PFSK-1 (cell line): ENCODE data around the gene SYCP2.

Experiments used
- FOXP2 ChIP-seq: optimal IDR thresholded peaks from 2 replicates; pipeline ENCODE3; 2011; ENCODE audit warnings: borderline replicate concordance, control low read depth, inconsistent platforms; ENCODE audit not compliant: insufficient read depth; ENCODE audit errors: extremely low read length, extremely low read depth
- POLR2AphosphoS5 ChIP-seq: IDR thresholded peaks from 2 replicates; pipeline ENCODE4 v1.6.1; 2012; ENCODE audit warnings: low read depth, mild to moderate bottlenecking, control low read depth, low read length, moderate library complexity
- REST ChIP-seq, 2 experiments: IDR thresholded peaks; 2 replicates each; pipeline versions ENCODE4 v1.6.1 to v1.8.0; 2011 to 2012; ENCODE audit warnings: low read depth in 2 of 2, low read length in 2 of 2, control low read depth in 1 of 2, inconsistent platforms in 1 of 2, mild to moderate bottlenecking in 1 of 2, moderate library complexity in 1 of 2; ENCODE audit not compliant: insufficient read depth in 1 of 2
- SIN3A ChIP-seq: IDR thresholded peaks from 2 replicates; pipeline ENCODE4 v1.6.1; 2012; ENCODE audit warnings: mild to moderate bottlenecking, low read length, moderate library complexity, borderline replicate concordance; ENCODE audit not compliant: insufficient read depth
- TAF1 ChIP-seq: IDR thresholded peaks from 2 replicates; pipeline ENCODE4 v1.6.1; 2012; ENCODE audit warnings: low read length, control low read depth, borderline replicate concordance; ENCODE audit not compliant: insufficient read depth

GRCh38 chr20:59839400-59839799, 94.0 kb downstream of the SYCP2 start:
- no peak for TF ChIP-seq POLR2AphosphoS5
- TF ChIP-seq SIN3A: no peak
- no peak for TF ChIP-seq TAF1
- TF ChIP-seq REST (IDR thresholded peaks at IDR 0.05; ENCODE audit: insufficient read depth in 1 of 2, low read depth in 2 of 2, low read length in 2 of 2): no peak
- no peak for TF ChIP-seq FOXP2
